Measurements from ENCODE around the gene DTX4.

DNA sequence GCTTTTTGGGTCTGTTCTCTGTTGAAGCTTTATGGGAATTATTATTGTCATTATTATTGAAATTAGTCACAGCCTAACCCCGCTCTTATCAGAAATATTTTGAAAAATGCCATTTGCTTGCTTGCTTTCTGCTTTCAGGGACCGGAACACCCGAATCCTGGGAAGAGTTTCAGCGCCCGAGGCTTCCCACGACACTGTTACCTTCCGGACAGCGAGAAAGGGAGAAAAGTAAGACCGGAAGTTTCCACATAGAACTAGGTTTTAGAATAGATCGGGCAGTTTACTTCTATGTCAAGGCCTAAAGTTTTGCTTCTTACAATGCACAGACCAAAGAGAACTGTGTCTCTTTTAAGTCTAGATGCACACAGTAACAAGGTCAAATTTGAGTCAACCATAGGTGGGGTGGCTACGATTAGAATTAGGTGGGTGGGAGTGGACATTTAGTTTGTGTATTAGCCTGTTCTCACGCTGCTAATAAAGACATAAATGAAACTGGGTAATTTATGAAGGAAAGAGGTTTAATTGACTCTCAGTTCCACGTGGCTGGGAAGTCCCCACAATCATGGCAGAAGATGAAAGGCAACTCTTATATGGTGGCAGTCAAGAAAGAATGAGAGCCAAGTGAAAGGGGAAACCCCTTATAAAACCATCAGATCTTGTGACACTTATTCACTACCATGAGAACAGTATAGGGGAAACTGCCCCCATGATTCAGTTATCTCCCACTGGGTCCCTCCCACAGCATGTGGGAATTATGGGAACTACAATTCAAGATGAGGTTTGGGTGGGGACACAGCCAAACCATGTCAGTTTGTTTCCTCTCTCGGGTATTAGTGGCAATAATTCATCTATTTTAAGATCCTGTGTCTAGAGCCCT, 27.9 kb downstream of the DTX4 start:
- TF ChIP-seq, protein P1, sequence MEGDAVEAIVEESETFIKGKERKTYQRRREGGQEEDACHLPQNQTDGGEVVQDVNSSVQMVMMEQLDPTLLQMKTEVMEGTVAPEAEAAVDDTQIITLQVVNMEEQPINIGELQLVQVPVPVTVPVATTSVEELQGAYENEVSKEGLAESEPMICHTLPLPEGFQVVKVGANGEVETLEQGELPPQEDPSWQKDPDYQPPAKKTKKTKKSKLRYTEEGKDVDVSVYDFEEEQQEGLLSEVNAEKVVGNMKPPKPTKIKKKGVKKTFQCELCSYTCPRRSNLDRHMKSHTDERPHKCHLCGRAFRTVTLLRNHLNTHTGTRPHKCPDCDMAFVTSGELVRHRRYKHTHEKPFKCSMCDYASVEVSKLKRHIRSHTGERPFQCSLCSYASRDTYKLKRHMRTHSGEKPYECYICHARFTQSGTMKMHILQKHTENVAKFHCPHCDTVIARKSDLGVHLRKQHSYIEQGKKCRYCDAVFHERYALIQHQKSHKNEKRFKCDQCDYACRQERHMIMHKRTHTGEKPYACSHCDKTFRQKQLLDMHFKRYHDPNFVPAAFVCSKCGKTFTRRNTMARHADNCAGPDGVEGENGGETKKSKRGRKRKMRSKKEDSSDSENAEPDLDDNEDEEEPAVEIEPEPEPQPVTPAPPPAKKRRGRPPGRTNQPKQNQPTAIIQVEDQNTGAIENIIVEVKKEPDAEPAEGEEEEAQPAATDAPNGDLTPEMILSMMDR (IDR thresholded peaks at IDR 0.05), result no peak
- no peak for TF ChIP-seq POLR2A (IDR thresholded peaks at IDR 0.05)

All from thyroid gland (tissue), 4 donors.